H1 (cell line): Measurements from ENCODE around the gene DGKH.

Experiments
- CHD2 ChIP-seq: IDR thresholded peaks from 2 replicates; pipeline ENCODE4 v1.6.1; 2012; ENCODE audit warnings: low read length, improper control_type of control experiment
- CREB1 ChIP-seq: IDR thresholded peaks from 2 replicates; pipeline ENCODE4 v1.6.1; 2012; ENCODE audit warnings: inconsistent platforms
- CTCF ChIP-seq, 3 experiments: IDR thresholded peaks; 1 replicate in 2 of 3; 2 replicates in 1 of 3; pipeline versions ENCODE4 v1.5.1 to v1.6.1; 2011; ENCODE audit warnings: low read length in 3 of 3, mild to moderate bottlenecking in 3 of 3, inconsistent platforms in 2 of 3, low read depth in 1 of 3, moderate library complexity in 1 of 3; ENCODE audit not compliant: insufficient read depth in 1 of 3; ENCODE audit errors: control extremely low read depth in 1 of 3
- EZH2 ChIP-seq: fragments of 200-600 bp; sonication (generic); IDR thresholded peaks from 2 replicates; pipeline ENCODE4 v1.7.1; 2012; ENCODE audit warnings: low read depth, mild to moderate bottlenecking, moderate library complexity, low read length, inconsistent platforms; ENCODE audit not compliant: severe bottlenecking
- HDAC6 ChIP-seq: IDR thresholded peaks from one replicate; pipeline ENCODE4 v1.7.1; 2012; ENCODE audit warnings: low read depth, mild to moderate bottlenecking, inconsistent platforms, low read length, moderate library complexity
- KDM1A ChIP-seq: fragments of 200-600, 300-600 bp; sonication (generic); IDR thresholded peaks from 2 replicates; pipeline ENCODE4 v1.7.1; 2016; ENCODE audit warnings: mild to moderate bottlenecking, low read length, borderline replicate concordance
- POLR2A ChIP-seq, 2 experiments: IDR thresholded peaks; 1 replicate in 1 of 2; 2 replicates in 1 of 2; pipeline ENCODE4 v1.6.1; 2011; ENCODE audit warnings: low read depth in 2 of 2, low read length in 2 of 2, mild to moderate bottlenecking in 2 of 2; ENCODE audit errors: control extremely low read depth in 1 of 2
- POLR2AphosphoS5 ChIP-seq: IDR thresholded peaks from 2 replicates; pipeline ENCODE4 v1.6.1; 2011; ENCODE audit warnings: low read depth, low read length
- SIX5 ChIP-seq: IDR thresholded peaks from 2 replicates; pipeline ENCODE4 v1.6.1; 2011; ENCODE audit warnings: mild to moderate bottlenecking, low read depth, low read length
- SUZ12 ChIP-seq: fragments of 200-600 bp; sonication (generic); IDR thresholded peaks from 2 replicates; pipeline ENCODE4 v1.6.1; 2012; ENCODE audit warnings: mild to moderate bottlenecking, inconsistent platforms, low read length, moderate library complexity, mixed read lengths
- YY1 ChIP-seq: IDR thresholded peaks from 2 replicates; pipeline ENCODE4 v1.6.1; 2011; ENCODE audit warnings: low read depth, mild to moderate bottlenecking, low read length
- ZNF274 ChIP-seq: IDR thresholded peaks from 2 replicates; pipeline ENCODE4 v1.7.0; 2012; ENCODE audit warnings: low read length, borderline replicate concordance; ENCODE audit errors: extremely low read depth

GRCh38 chr13:42152495-42152894, 104.0 kb downstream of the DGKH start:
- TF ChIP-seq CTCF (IDR thresholded peaks at IDR 0.05; ENCODE audit: control extremely low read depth in 1 of 3, insufficient read depth in 1 of 3, low read depth in 1 of 3, low read length in 3 of 3) (no peak), POLR2A (IDR thresholded peaks at IDR 0.05; ENCODE audit: control extremely low read depth in 1 of 2, low read depth in 2 of 2, low read length in 2 of 2) (no peak), EZH2 (no peak), SIX5 (no peak), SUZ12 (no peak), KDM1A (no peak), CHD2 (no peak), HDAC6 (no peak), ZNF274 (no peak), YY1 (no peak), POLR2AphosphoS5 (no peak), CREB1 (no peak)
